HCT116 (cell line): Measurements from ENCODE around the gene FAM168A. TPM values are rescaled to one million over a fixed set of nuclear protein-coding genes. Genes with fewer than 3 reads are reported as not detected.
A peak's percentile ranks its signal among the peaks of the same experiment; 100 is the strongest.

Experiments
- ATAC-seq: fragments of 200-7000 bp; cut with Tn5 transposase; 2 replicates; pipeline ENCODE4 v1.9.1; 2020; ENCODE audit warnings: mild to moderate bottlenecking, moderate library complexity
- BruUV-seq: library from RNA; stranded (reverse); fragments of 400-500 nt; replicated peaks from 2 replicates; lab custom pipeline; 2021; lab: Mats Ljungman, UMichigan
- CTCF ChIA-PET: fragments of 300-600 bp; sonication (Branson Sonifier 250); formaldehyde crosslinking; loops from one replicate; lab custom pipeline; 2021; ENCODE audit warnings: antibody characterized with exemption; lab: Charles Lee
- POLR2A ChIA-PET: fragments of 300-600, 350-600 bp; sonication (Branson Sonifier 250); formaldehyde crosslinking; loops from one replicate; lab custom pipeline; 2021; ENCODE audit warnings: antibody characterized with exemption; lab: Charles Lee
- RAD21 ChIA-PET, 2 experiments: fragments of 300-600 bp; sonication (Branson Sonifier 250); formaldehyde crosslinking; loops; one replicate each; lab custom pipeline; 2023; ENCODE audit warnings: low total read pairs in 2 of 2; ENCODE audit not compliant: uncharacterized antibody in 2 of 2, unreplicated experiment in 2 of 2, low non-redundant PET in 1 of 2; lab: Charles Lee
- DNase-seq: peaks from one replicate; pipeline ENCODE4 v3.0.0-alpha.2; 2010; ENCODE audit warnings: low read depth, low spot score
- H2AFZ ChIP-seq: fragments of 200-600 bp; shearing (Covaris generic), sonication (generic); 2 replicates; pipeline ENCODE4 v1.6.1; 2017; ENCODE audit warnings: low read depth, mixed run types, mixed read lengths, antibody characterized with exemption, low read length; ENCODE audit not compliant: poor library complexity, severe bottlenecking
- H3K27ac ChIP-seq: 2 replicates; pipeline ENCODE4 v1.5.1; 2012; ENCODE audit warnings: low read depth, low read length
- H3K27me3 ChIP-seq: fragments of 200-600 bp; sonication (generic); 2 replicates; pipeline ENCODE4 v1.6.1; 2016; ENCODE audit warnings: mixed run types, low read length, mixed read lengths; ENCODE audit not compliant: insufficient read depth
- H3K36me3 ChIP-seq, 2 experiments: fragments of 200-500 bp in 1 of 2; fragments of 200-600 bp in 1 of 2; sonication (Bioruptor generic) in 1 of 2; sonication (generic) in 1 of 2; 2 replicates each; pipeline versions ENCODE4 v1.5.1 to v1.6.1; 2014 to 2016; ENCODE audit warnings: low read length in 2 of 2, inconsistent platforms in 1 of 2, mixed read lengths in 1 of 2, mixed run types in 1 of 2; ENCODE audit not compliant: insufficient read depth in 2 of 2, control insufficient read depth in 1 of 2
- H3K4me1 ChIP-seq, 2 experiments: fragments of 200-600 bp in 1 of 2; sonication (generic) in 1 of 2; 2 replicates each; pipeline versions ENCODE4 v1.5.1 to v1.6.1; 2012 to 2017; ENCODE audit warnings: low read length in 2 of 2, inconsistent platforms in 1 of 2, mild to moderate bottlenecking in 1 of 2, mixed read lengths in 1 of 2, mixed run types in 1 of 2, moderate library complexity in 1 of 2; ENCODE audit not compliant: insufficient read depth in 2 of 2, control insufficient read depth in 1 of 2
- H3K4me2 ChIP-seq: fragments of 200-600 bp; sonication (generic); 2 replicates; pipeline ENCODE4 v1.6.1; 2017; ENCODE audit warnings: mixed run types, low read length, mixed read lengths
- H3K4me3 ChIP-seq, 2 experiments: fragments of 200-600 bp in 1 of 2; sonication (generic) in 1 of 2; replicated peaks in 1 of 2; 2 replicates each; pipeline ENCODE4 v1.5.1; 2011 to 2016; ENCODE audit warnings: low read length in 2 of 2, control low read depth in 1 of 2, low read depth in 1 of 2, mild to moderate bottlenecking in 1 of 2, mixed read lengths in 1 of 2, mixed run types in 1 of 2
- H3K79me2 ChIP-seq: fragments of 200-600 bp; sonication (generic); 2 replicates; pipeline ENCODE4 v1.6.1; 2017; ENCODE audit warnings: mild to moderate bottlenecking, mixed run types, low read length, moderate library complexity, mixed read lengths; ENCODE audit not compliant: insufficient read depth
- H3K9ac ChIP-seq: fragments of 200-600 bp; sonication (generic); 2 replicates; pipeline ENCODE4 v1.6.1; 2016; ENCODE audit warnings: low read length, mixed read lengths
- H3K9me2 ChIP-seq: fragments of 200-600 bp; sonication (generic), shearing (Covaris generic); 2 replicates; pipeline ENCODE4 v1.6.1; 2017; ENCODE audit warnings: mixed run types, mild to moderate bottlenecking, moderate library complexity; ENCODE audit not compliant: insufficient read depth
- H3K9me3 ChIP-seq, 2 experiments: fragments of 200-500 bp in 1 of 2; fragments of 200-600 bp in 1 of 2; sonication (Bioruptor generic) in 1 of 2; sonication (generic) in 1 of 2; 2 replicates each; pipeline ENCODE4 v1.6.1; 2014 to 2017; ENCODE audit warnings: low read length in 2 of 2, mixed read lengths in 2 of 2, inconsistent platforms in 1 of 2, low read depth in 1 of 2, mild to moderate bottlenecking in 1 of 2, mixed run types in 1 of 2, moderate library complexity in 1 of 2; ENCODE audit not compliant: control insufficient read depth in 1 of 2, insufficient read depth in 1 of 2
- H4K20me1 ChIP-seq: fragments of 200-600 bp; sonication (generic), shearing (Covaris generic); 2 replicates; pipeline ENCODE4 v1.6.1; 2017; ENCODE audit warnings: mixed run types, mild to moderate bottlenecking, moderate library complexity; ENCODE audit not compliant: insufficient read depth
- CBX3 ChIP-seq: IDR thresholded peaks from 2 replicates; pipeline ENCODE4 v1.6.1; 2012; ENCODE audit warnings: low read depth
- EGR1 ChIP-seq: IDR thresholded peaks from 2 replicates; pipeline ENCODE4 v1.6.1; 2012; ENCODE audit warnings: low read depth
- FOSL1 ChIP-seq: IDR thresholded peaks from 2 replicates; pipeline ENCODE4 v1.6.1; 2012; ENCODE audit warnings: low read depth
- POLR2A ChIP-seq: IDR thresholded peaks from 2 replicates; pipeline ENCODE4 v1.7.0; 2011; ENCODE audit warnings: borderline replicate concordance; ENCODE audit not compliant: insufficient read depth, insufficient read length; ENCODE audit errors: extremely low read depth
- RAD21 ChIP-seq: IDR thresholded peaks from 2 replicates; pipeline ENCODE4 v1.6.1; 2012; ENCODE audit warnings: low read depth, mild to moderate bottlenecking
- YY1 ChIP-seq: IDR thresholded peaks from 2 replicates; pipeline ENCODE4 v1.6.1; 2011; ENCODE audit warnings: low read length, low read depth, moderate library complexity, mild to moderate bottlenecking; ENCODE audit not compliant: insufficient replicate concordance; ENCODE audit errors: extremely low read depth
- ZNF274 ChIP-seq: fragments of 200-500 bp; sonication (Bioruptor generic); IDR thresholded peaks from 2 replicates; pipeline ENCODE4 v1.6.1; 2014; ENCODE audit warnings: mild to moderate bottlenecking, low read depth, low read length, inconsistent platforms
- intact Hi-C: fragments of 100-400 bp; cut with micrococcal nuclease; formaldehyde crosslinking; loops from 2 replicates; pipeline ENCODE4 v1.10.0; 2022
- total RNA-seq: library from RNA; stranded (reverse); gene quantifications from one replicate; pipeline ENCODE4 v1.2.1, GENCODE V29; 2021; ENCODE audit not compliant: unreplicated experiment
- TF ChIP-seq, protein P1 (sequence below): IDR thresholded peaks from 2 replicates; pipeline ENCODE4 v1.6.1; 2012; ENCODE audit warnings: low read depth
- TF ChIP-seq, protein P2 (sequence below): IDR thresholded peaks from 2 replicates; pipeline ENCODE4 v1.6.1; 2012

The FAM168A gene
- total RNA-seq, 1 experiment from 2014 or later = 31.5 TPM

DNA sequence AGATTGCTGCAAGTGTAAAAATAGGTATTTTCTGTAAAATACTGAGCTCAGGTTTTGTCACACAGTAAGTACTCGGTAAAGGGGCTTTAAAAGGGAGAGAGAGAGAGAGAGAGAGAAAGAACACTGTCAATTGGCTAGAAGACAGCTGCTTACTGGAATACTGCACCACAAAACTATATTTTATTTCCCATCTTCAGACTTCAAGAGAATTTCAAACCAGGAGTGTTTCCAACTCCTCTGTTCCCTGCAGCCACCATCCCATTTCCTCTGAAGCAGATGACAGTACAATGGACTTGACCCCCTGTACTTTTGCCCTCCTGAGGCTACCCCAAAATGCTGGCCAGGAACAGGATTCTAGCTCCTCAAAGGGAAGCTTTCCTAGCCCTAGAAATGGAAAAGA is 132.0 kb downstream of the FAM168A start (continued):
- TF ChIP-seq, protein P1, sequence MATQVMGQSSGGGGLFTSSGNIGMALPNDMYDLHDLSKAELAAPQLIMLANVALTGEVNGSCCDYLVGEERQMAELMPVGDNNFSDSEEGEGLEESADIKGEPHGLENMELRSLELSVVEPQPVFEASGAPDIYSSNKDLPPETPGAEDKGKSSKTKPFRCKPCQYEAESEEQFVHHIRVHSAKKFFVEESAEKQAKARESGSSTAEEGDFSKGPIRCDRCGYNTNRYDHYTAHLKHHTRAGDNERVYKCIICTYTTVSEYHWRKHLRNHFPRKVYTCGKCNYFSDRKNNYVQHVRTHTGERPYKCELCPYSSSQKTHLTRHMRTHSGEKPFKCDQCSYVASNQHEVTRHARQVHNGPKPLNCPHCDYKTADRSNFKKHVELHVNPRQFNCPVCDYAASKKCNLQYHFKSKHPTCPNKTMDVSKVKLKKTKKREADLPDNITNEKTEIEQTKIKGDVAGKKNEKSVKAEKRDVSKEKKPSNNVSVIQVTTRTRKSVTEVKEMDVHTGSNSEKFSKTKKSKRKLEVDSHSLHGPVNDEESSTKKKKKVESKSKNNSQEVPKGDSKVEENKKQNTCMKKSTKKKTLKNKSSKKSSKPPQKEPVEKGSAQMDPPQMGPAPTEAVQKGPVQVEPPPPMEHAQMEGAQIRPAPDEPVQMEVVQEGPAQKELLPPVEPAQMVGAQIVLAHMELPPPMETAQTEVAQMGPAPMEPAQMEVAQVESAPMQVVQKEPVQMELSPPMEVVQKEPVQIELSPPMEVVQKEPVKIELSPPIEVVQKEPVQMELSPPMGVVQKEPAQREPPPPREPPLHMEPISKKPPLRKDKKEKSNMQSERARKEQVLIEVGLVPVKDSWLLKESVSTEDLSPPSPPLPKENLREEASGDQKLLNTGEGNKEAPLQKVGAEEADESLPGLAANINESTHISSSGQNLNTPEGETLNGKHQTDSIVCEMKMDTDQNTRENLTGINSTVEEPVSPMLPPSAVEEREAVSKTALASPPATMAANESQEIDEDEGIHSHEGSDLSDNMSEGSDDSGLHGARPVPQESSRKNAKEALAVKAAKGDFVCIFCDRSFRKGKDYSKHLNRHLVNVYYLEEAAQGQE = no peak
- TF ChIP-seq, protein P2, sequence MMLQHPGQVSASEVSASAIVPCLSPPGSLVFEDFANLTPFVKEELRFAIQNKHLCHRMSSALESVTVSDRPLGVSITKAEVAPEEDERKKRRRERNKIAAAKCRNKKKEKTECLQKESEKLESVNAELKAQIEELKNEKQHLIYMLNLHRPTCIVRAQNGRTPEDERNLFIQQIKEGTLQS = no peak

GRCh38 chr11:73465023-73465675 is 132.8 kb downstream of the FAM168A start:
- H3K27me3 ChIP-seq = no peaks in the 10 kb centered on the region
- no peak overlapping the region for H3K9ac ChIP-seq
- intact Hi-C loops = no loop called here
- no peak overlapping the region for H3K4me2 ChIP-seq
- H3K9me3 ChIP-seq = no peaks in the 10 kb centered on the region
- RAD21 ChIA-PET = no interaction called here
- no peak overlapping the region for H3K27ac ChIP-seq
- no peaks in the 10 kb centered on the region for H4K20me1 ChIP-seq
- ATAC-seq (no peak), DNase-seq (no peak)
- no peaks in the 10 kb centered on the region for H3K36me3 ChIP-seq
- no peak overlapping the region for H2AFZ ChIP-seq
- TSS peak; percentile 26 for BruUV-seq
- H3K4me3 ChIP-seq = no peak overlapping the region
- no peaks in the 10 kb centered on the region for H3K9me2 ChIP-seq
- H3K4me1 ChIP-seq = no peaks in the 10 kb centered on the region
- H3K79me2 ChIP-seq = no peaks in the 10 kb centered on the region
- TF ChIP-seq EGR1 (no peak), CBX3 (no peak), POLR2A (no peak), RAD21 (no peak), FOSL1 (no peak), ZNF274 (no peak), YY1 (no peak)
- TF ChIP-seq, protein P2 = no peak
- TF ChIP-seq, protein P1 = no peak
- CTCF ChIA-PET = interaction anchor here (2.3 to 7.0 kb wide), 2 partner anchors 14 to 161 kb away, joined by 5 to 39 read pairs; no protein-coding TSS in a partner anchor
- POLR2A ChIA-PET = no interaction called here
